Stimulated activated CD4-positive, alpha-beta T cell treated with anti-CD3 and anti-CD28 coated beads, Interleukin-12 subunit alpha, Interleukin-12 subunit beta, amount 100 ng/mL, for 48 hours (primary cell): ENCODE results near the gene LRPAP1.
"Not testable (repeated sequence)": the region's sequence is repeated elsewhere in the genome, so short reads cannot be mapped to it uniquely, and the experiment has no call there.

Source experiments
- DNase-seq, 3 donors: peaks; one replicate each; pipeline ENCODE4 v3.0.0-alpha.2; 2020; ENCODE audit warnings: low read depth in 2 of 3, low spot score in 1 of 3

The LRPAP1 gene

GRCh38 chr4:3463556-3464348 lies 68.5 kb downstream of the LRPAP1 start:
- no peak for DNase-seq

DNA sequence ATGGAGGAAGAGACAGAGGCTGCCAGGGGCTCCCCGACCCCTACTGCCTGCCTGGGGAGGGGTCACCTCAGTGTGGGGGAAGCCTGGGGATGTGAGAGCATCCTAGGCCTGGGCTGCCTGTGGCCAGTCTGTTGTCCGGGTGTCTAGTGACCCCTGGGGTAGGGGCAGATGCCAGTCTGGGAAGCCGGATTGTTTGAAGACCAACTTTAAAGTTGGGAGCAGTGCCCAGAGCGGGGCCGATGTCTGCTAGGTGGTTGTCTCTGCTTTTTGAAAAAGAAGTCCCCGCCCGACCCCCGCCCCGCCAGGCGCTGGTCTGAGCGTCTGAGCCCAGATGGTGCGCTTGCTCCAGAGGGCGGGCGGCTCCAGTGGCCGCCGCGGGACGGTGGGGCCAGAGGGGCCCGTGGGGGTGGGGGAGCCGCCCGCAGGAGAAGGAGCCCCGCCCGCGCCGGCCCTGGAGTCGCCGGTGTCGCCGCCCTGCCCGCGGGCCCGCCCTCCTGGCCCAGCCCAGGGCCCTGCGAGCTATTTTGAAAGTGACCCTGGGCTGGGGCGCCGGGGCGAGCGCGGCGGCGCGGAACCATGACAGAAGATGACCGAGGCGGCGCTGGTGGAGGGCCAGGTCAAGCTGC lies 69.3 kb downstream of the LRPAP1 start, which contains the start of gene DOK7:
TSS of gene DOK7 (plus strand) at position 517 of the 626 bp plus-strand sequence. CDS start at position 587, 70 bp downstream.
- no peak for DNase-seq

DNA sequence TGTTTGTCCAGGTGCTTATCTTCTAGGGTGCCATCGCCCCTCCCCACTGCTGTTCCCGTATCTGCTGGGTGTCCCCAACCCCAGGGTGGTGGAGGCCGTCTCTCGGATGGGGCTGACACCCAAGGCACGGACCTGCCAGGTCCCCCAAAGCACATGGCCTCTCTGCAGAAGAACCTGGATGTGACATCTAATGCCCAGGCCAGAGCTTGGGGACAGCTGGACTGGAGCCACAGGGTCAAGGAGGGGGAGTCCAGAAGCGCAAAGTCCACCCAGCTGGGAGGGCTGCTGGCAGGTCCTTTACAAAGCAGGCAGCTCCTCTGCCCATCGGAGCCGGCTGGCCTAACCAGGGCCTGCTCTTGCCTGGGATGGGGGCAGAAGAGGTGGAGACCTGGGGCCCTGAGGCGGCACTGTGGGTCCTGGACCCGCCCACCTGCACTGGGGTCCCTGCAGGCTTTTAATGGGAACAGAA lies 69.9 kb downstream of the LRPAP1 start:
- no peak for DNase-seq

- DNase-seq = no peak
These were observed 70.5 kb downstream of the LRPAP1 start for GRCh38 chr4:3461515-3462291.

DNA sequence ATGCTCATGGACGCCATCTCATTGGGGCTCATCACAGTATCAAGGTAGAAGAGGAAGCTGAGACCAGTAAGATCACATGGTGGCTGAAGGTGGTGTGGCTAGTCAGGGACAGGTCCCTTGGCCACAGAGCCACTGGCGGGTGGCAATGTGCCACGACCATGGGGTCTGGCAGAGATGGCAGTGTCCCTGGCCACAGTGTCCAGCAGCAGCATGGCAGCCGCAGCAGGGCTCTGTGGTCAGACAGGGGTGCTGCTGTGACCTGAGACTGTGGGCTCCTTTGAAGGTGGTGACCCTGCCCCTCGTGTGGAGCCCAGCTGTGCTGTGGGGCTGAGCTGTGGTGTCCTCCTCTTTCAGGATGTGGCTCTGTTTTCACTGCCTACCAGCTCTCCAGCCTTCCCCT lies 71.3 kb downstream of the LRPAP1 start:
- DNase-seq = no peak

GRCh38 chr4:3459156-3459555 lies 73.1 kb downstream of the LRPAP1 start:
- not testable (repeated sequence) for DNase-seq

- no peak for DNase-seq
These were observed 73.9 kb downstream of the LRPAP1 start for GRCh38 chr4:3458371-3458770.

DNA sequence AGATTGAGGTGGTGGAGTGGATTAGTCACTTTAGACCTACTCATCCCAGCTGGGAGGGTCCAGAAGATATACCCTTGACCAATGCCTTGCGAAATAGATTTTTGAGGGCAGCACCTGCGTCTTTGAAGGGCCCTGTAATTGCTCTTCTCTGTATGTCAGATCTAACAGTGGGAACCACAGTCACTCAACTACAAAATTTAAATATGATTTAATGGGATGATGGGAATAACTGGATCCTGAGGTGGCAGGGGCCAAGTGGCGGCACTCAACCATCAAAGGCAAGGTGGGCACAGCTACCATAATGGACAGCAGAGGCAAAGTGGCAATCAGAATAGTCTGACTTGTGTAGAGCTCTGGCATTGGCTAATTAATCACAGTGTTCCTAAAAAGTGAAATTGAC lies 76.6 kb downstream of the LRPAP1 start:
- not testable (repeated sequence) for DNase-seq
